ENCODE measurements around the gene KCNAB1. TPM values are rescaled to one million over a fixed set of nuclear protein-coding genes. Genes with fewer than 3 reads are reported as not detected.

Gene KCNAB1
- total and polyA plus RNA-seq, 2 donors (not counting 1 experiment from before 2014, with no cell fraction given): not detected

DNA sequence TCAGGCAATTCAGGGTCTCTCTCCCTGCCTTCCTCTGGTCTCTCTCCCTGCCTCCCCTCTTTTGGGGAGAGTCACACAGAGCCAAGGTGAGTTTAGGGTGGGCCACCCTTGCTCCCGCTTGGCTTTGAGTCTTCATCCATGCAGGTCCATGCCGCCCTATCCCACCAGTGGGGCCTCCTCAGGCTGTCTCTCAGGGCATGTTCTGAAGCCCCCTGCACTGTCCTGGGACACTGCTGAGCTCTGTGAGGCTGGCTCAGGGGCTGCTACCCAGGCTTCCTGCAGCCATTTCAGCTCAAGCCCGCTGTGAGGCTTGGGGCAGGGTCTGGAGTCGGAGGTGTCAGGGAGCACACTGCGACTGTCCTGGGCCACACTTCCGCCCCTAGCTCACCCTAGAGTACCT, 231.4 kb downstream of the KCNAB1 start:
- DNase-seq: no peak
- H3K4me3 ChIP-seq (ENCODE audit: control extremely low read depth in 1 of 5, extremely low read depth in 1 of 5, insufficient read depth in 1 of 5, low read depth in 2 of 5, low read length in 4 of 5): no peak overlapping the region
- H3K9me3 Mint-ChIP-seq (ENCODE audit: insufficient read depth): no peaks in the 10 kb centered on the region
- no peak overlapping the region for H3K4me2 ChIP-seq (replicated peaks; ENCODE audit: low read depth, low read length, poor library complexity, severe bottlenecking)
- no peaks in the 10 kb centered on the region for H3K79me2 ChIP-seq (ENCODE audit: control insufficient read depth, insufficient read depth, low read length)
- H4K20me1 ChIP-seq (ENCODE audit: control insufficient read depth, insufficient read depth, low read length, poor library complexity, severe bottlenecking): no peaks in the 10 kb centered on the region
- no peaks in the 10 kb centered on the region for H3K4me1 ChIP-seq (ENCODE audit: control insufficient read depth in 2 of 2, insufficient read depth in 2 of 2, low read length in 2 of 2)
- H3K27me3 Mint-ChIP-seq: peaks cover 4% of the 10 kb centered on the region
- ChIA-PET CTCF (interaction anchor here (2.0 kb wide), 1 partner anchor 9 kb away, joined by 5 read pairs; no protein-coding TSS in a partner anchor), POLR2A (no interaction called here)
- H3K36me3 ChIP-seq (replicated peaks in 1 of 2; ENCODE audit: control extremely low read depth in 1 of 2, control insufficient read depth in 1 of 2, extremely low read depth in 1 of 2, insufficient read depth in 2 of 2, low read length in 1 of 2): no peaks in the 10 kb centered on the region
- H2AFZ ChIP-seq (ENCODE audit: insufficient read depth, low read depth, low read length, poor library complexity, severe bottlenecking): no peak overlapping the region
- H3K4me3 Mint-ChIP-seq: no peak overlapping the region
- H3K27me3 ChIP-seq (replicated peaks in 1 of 4; ENCODE audit: control extremely low read depth in 1 of 4, control insufficient read depth in 3 of 4, insufficient read depth in 4 of 4, low read length in 3 of 4): no peaks in the 10 kb centered on the region
- no peak for ATAC-seq (ENCODE audit: low read depth)
- no peak overlapping the region for H3K27ac Mint-ChIP-seq
- TF ChIP-seq EZH2 (IDR thresholded peaks at IDR 0.05; ENCODE audit: borderline replicate concordance, insufficient read depth, low read depth, low read length, poor library complexity, severe bottlenecking) (no peak), CTCF (IDR thresholded peaks at IDR 0.05) (no peak)
- no peaks in the 10 kb centered on the region for H3K9me3 ChIP-seq (ENCODE audit: control extremely low read depth in 1 of 3, control insufficient read depth in 2 of 3, insufficient read depth in 1 of 3, low read length in 2 of 3)
- no peak overlapping the region for H3K9ac ChIP-seq (ENCODE audit: low read length)
- intact Hi-C loops (cut with micrococcal nuclease): no loop called here
- no peaks in the 10 kb centered on the region for H3K4me1 Mint-ChIP-seq
- H3K27ac ChIP-seq (ENCODE audit: low read length in 2 of 2): no peak overlapping the region
- WGBS (ENCODE audit: insufficient coverage): 98% methylated on average over 5 of the region's 6 CpGs

DNA sequence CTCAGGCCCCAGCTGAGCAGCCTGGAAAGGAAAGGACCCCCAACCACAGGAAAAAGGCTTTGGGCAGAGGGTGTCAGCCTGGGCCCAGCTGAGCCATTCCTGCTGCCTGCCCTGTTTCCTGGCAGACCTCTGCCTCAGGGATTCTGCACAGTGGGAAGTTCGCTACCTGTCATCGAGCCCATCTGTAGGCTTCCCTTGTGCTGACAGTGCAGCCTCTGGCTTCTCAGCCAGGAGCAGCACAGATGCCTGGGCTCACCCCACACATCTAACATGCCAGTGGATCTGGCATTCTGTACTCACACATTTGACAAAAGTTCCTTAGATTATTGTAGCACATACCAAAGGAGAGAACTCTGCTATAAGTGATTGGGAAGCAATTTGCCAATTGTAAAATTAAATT, 232.3 kb downstream of the KCNAB1 start:
- ATAC-seq (ENCODE audit: low read depth) (no peak), DNase-seq (no peak)
- H3K27ac ChIP-seq (ENCODE audit: low read length in 2 of 2): no peak overlapping the region
- ChIA-PET POLR2A (no interaction called here), CTCF (interaction anchor here (2.0 kb wide), 1 partner anchor 10 kb away, joined by 5 read pairs; no protein-coding TSS in a partner anchor)
- no peak overlapping the region for H3K4me3 ChIP-seq (ENCODE audit: control extremely low read depth in 1 of 5, extremely low read depth in 1 of 5, insufficient read depth in 1 of 5, low read depth in 2 of 5, low read length in 4 of 5)
- H3K9me3 ChIP-seq (ENCODE audit: control extremely low read depth in 1 of 3, control insufficient read depth in 2 of 3, insufficient read depth in 1 of 3, low read length in 2 of 3): no peaks in the 10 kb centered on the region
- no peaks in the 10 kb centered on the region for H3K36me3 ChIP-seq (replicated peaks in 1 of 2; ENCODE audit: control extremely low read depth in 1 of 2, control insufficient read depth in 1 of 2, extremely low read depth in 1 of 2, insufficient read depth in 2 of 2, low read length in 1 of 2)
- H3K4me1 ChIP-seq (ENCODE audit: control insufficient read depth in 2 of 2, insufficient read depth in 2 of 2, low read length in 2 of 2): no peaks in the 10 kb centered on the region
- WGBS (ENCODE audit: insufficient coverage): 100% methylated on average over 2 of the region's 2 CpGs
- no peaks in the 10 kb centered on the region for H3K79me2 ChIP-seq (ENCODE audit: control insufficient read depth, insufficient read depth, low read length)
- no peak overlapping the region for H3K4me3 Mint-ChIP-seq
- peaks cover 4% of the 10 kb centered on the region for H3K27me3 Mint-ChIP-seq
- H4K20me1 ChIP-seq (ENCODE audit: control insufficient read depth, insufficient read depth, low read length, poor library complexity, severe bottlenecking): no peaks in the 10 kb centered on the region
- H3K27me3 ChIP-seq (replicated peaks in 1 of 4; ENCODE audit: control extremely low read depth in 1 of 4, control insufficient read depth in 3 of 4, insufficient read depth in 4 of 4, low read length in 3 of 4): no peaks in the 10 kb centered on the region
- H3K27ac Mint-ChIP-seq: no peak overlapping the region
- no peak for TF ChIP-seq EZH2 (IDR thresholded peaks at IDR 0.05; ENCODE audit: borderline replicate concordance, insufficient read depth, low read depth, low read length, poor library complexity, severe bottlenecking)
- no peak for TF ChIP-seq CTCF (IDR thresholded peaks at IDR 0.05)
- intact Hi-C loops (cut with micrococcal nuclease): no loop called here
- H3K4me2 ChIP-seq (replicated peaks; ENCODE audit: low read depth, low read length, poor library complexity, severe bottlenecking): no peak overlapping the region
- H3K9me3 Mint-ChIP-seq (ENCODE audit: insufficient read depth): no peaks in the 10 kb centered on the region
- no peaks in the 10 kb centered on the region for H3K4me1 Mint-ChIP-seq
- H2AFZ ChIP-seq (ENCODE audit: insufficient read depth, low read depth, low read length, poor library complexity, severe bottlenecking): no peak overlapping the region
- no peak overlapping the region for H3K9ac ChIP-seq (ENCODE audit: low read length)

All from B cell (primary cell).